Activated T-helper 9 cell treated with anti-CD3 and anti-CD28 coated beads, Interleukin-2, amount 50 U/mL, for 16 hours (primary cell): ENCODE results near the gene APOL3.
"Not testable (repeated sequence)": the region's sequence is repeated elsewhere in the genome, so short reads cannot be mapped to it uniquely, and the experiment has no call there.

ENCODE experiments used
- DNase-seq: peaks from one replicate; pipeline ENCODE4 v3.0.0-alpha.2; 2020; ENCODE audit warnings: low read depth

The APOL3 gene

GRCh38 chr22:36100134-36100824 is 60.3 kb downstream of the APOL3 start:
- DNase-seq = no peak

- not testable (repeated sequence) for DNase-seq
Measured at GRCh38 chr22:36099561-36099960, 61.0 kb downstream of the APOL3 start.

DNA sequence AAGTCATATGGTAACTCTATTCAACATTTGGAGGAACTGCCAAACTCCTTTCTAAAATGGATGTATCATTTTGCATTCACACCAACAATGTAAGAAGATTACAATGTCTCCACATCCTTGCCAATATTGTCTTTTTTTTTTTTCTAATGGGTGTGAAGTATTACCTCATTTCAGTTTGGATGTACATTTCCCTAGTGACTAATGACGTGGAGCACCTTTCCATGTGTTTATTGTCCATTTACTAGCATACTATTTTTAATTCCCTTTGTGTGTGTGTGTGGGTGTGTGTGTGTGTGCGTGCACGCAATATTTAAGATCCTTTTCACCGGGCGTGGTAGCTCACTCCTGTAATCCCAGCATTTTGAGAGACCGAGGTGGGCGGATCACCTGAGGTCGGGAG is 62.7 kb downstream of the APOL3 start:
- DNase-seq = no peak

- not testable (repeated sequence) for DNase-seq
Measured at GRCh38 chr22:36090772-36091171, 69.8 kb downstream of the APOL3 start.
